ENCODE results near the gene ATP8B3.

DNA sequence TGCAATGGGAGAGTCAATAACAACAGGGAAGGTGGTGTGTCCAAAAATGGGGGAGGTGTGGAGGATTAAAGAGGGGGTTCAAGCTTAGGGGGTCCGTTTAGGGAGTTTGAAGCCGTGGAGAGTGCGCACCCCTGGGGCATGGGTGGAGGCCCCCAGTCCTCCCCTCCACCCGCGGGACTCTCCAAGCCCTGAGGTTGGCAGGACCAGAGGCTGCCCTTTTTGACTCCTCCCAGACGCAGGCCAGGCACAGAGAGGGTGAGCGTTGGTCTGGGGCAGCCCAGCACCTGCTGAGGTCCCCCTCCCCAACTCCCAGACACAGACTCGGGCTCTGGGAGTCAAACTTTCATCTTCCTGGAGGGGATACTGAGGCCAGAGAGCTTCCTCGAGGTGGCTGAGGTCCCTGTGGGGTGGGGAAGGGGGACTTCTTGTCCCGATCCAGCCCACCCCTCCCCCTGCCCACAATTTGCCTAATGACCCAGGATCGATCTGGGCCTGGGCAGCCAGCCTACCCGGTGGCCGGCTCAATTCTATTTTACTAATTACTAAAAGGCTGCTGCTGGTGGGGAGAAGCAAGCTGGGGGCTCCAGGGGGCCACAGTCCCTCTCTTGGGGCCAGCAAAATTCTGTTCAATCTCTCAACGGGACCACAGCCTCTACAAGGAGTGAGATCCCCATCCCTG is 61.6 kb downstream of the ATP8B3 start:
- TF ChIP-seq, protein P1, sequence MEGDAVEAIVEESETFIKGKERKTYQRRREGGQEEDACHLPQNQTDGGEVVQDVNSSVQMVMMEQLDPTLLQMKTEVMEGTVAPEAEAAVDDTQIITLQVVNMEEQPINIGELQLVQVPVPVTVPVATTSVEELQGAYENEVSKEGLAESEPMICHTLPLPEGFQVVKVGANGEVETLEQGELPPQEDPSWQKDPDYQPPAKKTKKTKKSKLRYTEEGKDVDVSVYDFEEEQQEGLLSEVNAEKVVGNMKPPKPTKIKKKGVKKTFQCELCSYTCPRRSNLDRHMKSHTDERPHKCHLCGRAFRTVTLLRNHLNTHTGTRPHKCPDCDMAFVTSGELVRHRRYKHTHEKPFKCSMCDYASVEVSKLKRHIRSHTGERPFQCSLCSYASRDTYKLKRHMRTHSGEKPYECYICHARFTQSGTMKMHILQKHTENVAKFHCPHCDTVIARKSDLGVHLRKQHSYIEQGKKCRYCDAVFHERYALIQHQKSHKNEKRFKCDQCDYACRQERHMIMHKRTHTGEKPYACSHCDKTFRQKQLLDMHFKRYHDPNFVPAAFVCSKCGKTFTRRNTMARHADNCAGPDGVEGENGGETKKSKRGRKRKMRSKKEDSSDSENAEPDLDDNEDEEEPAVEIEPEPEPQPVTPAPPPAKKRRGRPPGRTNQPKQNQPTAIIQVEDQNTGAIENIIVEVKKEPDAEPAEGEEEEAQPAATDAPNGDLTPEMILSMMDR (IDR thresholded peaks at IDR 0.05): no peak
- no peak for TF ChIP-seq POLR2A (IDR thresholded peaks at IDR 0.05)

Measured in testis (tissue), 2 donors.